PC-3 (cell line): Measurements from ENCODE around the gene ANKS1A.

Experiments
- CTCF ChIP-seq: fragments of 300-600 bp; sonication (generic); conservative IDR thresholded peaks from 2 replicates; pipeline ENCODE4 v1.5.1; 2017; ENCODE audit warnings: antibody characterized with exemption, low read depth, mild to moderate bottlenecking, low read length
- EZH2 ChIP-seq: fragments of 300-600 bp; sonication (generic); IDR thresholded peaks from one replicate; pipeline ENCODE4 v1.6.1; 2017; ENCODE audit warnings: antibody characterized with exemption, mild to moderate bottlenecking, low read length; ENCODE audit not compliant: unreplicated experiment
- EZH2phosphoT487 ChIP-seq: fragments of 300-600 bp; sonication (generic); IDR thresholded peaks from 2 replicates; pipeline ENCODE4 v1.6.1; 2018; ENCODE audit warnings: mild to moderate bottlenecking, antibody characterized with exemption, low read length, borderline replicate concordance

GRCh38 chr6:35086636-35087360 is 197.7 kb downstream of the ANKS1A start:
- TF ChIP-seq CTCF (no peak), EZH2phosphoT487 (no peak), EZH2 (no peak)
